GM12873 (cell line): Measurements from ENCODE around the gene BHLHE23.

Source experiments
- CTCF ChIP-seq: IDR thresholded peaks from 2 replicates; pipeline ENCODE4 v1.5.1; 2012; ENCODE audit warnings: low read depth, mild to moderate bottlenecking, moderate library complexity, low read length, control low read depth; ENCODE audit not compliant: insufficient read depth; ENCODE audit errors: missing control alignments

BHLHE23 gene

GRCh38 chr20:62975812-62976508 lies 30.8 kb downstream of the BHLHE23 start:
- no peak for TF ChIP-seq CTCF

GRCh38 chr20:62975251-62975760 lies 31.5 kb downstream of the BHLHE23 start:
- TF ChIP-seq CTCF = no peak

GRCh38 chr20:62972845-62973745 lies 33.7 kb downstream of the BHLHE23 start:
- TF ChIP-seq CTCF = no peak

GRCh38 chr20:62971950-62972844 lies 34.6 kb downstream of the BHLHE23 start:
- peak; percentile 96 for TF ChIP-seq CTCF

GRCh38 chr20:62971211-62971949 lies 35.4 kb downstream of the BHLHE23 start:
- TF ChIP-seq CTCF = no peak

- no peak for TF ChIP-seq CTCF
Observed at GRCh38 chr20:62970307-62971210, 36.2 kb downstream of the BHLHE23 start.
